Stimulated activated CD4-positive, alpha-beta T cell treated with anti-CD3 and anti-CD28 coated beads, Interleukin-2, amount 100 ng/mL, for 48 hours (primary cell): ENCODE measurements around the gene PRR27.
"Not testable (repeated sequence)": the region's sequence is repeated elsewhere in the genome, so short reads cannot be mapped to it uniquely, and the experiment has no call there.

Source experiments
- DNase-seq, 2 donors: peaks; one replicate each; pipeline ENCODE4 v3.0.0-alpha.2; 2020

The PRR27 gene

DNA sequence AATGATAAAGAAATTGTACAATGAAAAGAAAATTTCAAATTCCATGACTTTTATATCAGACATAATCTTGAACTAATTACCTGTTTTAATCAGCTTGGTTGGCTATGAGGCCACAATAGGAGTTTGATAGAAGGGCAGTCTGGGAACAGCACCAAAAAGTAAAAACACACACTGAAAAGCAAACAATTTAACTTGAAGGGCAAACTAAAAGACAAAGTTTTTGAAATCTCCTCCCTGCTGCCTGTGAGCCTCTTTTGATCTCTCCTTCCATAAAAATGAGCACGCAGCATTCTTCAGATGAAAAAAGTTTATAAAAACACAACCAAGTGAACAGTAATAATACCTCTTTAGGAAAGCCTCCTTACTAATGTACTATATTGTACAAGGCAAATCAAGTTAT lies 49.6 kb downstream of the PRR27 start:
- DNase-seq: no peak

DNA sequence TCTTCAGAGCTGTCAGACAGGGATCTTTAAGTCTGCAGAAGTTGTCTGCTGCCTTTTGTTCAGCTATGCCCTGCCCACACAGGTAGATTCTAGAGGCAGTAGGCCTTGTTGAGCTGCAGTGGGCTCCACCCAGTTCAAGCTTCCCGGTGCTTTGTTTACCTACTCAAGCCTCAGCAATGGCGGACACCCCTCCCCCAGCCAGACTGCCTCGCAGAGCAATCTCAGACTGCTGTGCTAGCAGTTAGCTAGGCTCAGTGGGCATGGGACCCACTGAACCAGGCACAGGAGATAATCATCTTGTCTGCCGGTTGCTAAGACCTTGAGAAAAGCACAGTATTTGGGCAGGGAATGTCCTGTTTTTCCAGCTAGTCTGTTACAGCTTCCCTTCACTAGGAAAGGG lies 58.7 kb downstream of the PRR27 start:
- DNase-seq: not testable (repeated sequence)
